GM19239 (cell line): ENCODE measurements around the gene PTPRR.

Experiments used
- DNase-seq: peaks from one replicate; pipeline ENCODE4 v3.0.0; 2011; ENCODE audit warnings: low spot score; ENCODE audit not compliant: insufficient read length
- FAIRE-seq: peaks from 2 replicates; lab custom pipeline; 2011; peaks lifted over from hg19 to GRCh38; lab: Jason Lieb, UNC

Gene PTPRR

DNA sequence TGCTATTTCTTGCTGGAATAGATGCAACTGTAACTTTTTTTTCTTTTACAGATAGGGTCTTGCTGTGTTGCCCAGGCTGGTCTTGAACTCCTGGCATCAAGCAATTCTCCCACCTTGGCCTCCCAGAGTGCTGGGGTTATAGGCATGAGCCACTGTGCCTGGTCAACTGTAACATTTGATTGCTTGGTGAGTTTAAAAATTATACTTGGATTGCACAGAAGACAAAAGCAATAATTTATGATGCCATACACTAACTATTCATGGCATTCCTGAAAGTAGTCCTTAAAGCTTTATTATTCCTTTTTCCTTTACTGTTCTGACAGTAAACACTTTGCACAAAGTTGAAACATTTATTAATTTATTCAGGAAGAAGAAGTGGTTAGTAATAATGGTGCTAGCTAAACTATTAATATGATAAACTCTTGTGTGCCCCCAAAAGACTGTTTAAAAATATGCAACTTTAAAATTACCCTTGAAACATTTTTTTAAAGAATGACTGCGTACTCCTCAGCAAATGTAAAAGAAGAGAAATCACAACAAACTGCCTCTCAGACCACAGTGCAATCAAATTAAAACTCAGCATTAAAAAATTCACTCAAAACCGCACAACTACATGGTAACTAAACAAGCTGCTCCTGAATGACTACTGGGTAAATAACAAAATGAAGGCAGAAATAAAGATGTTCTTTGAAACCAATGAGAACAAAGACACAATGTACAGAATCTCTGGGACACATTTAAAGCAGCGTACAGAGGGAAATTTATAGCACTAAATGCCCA is 291.6 kb downstream of the PTPRR start:
- no peak for FAIRE-seq
- no peak for DNase-seq

DNA sequence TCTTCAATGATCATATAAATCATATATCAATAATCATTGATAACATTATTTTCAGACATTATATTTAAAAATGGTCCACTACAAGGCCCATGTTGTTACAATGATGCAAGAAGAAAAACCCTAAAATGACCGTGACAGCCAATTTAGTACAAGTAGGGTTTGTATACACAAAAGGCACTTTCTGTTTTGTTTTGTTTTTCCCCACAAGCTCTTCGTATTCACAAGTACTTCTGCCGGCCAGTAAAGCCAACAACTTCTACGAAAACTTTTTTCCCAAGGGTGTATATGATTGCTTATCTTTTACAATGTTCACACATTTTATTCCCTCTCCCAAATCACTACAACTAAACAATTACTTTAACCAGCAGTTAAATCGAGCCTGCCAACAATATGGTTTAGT is 292.9 kb downstream of the PTPRR start:
- FAIRE-seq (no peak), DNase-seq (no peak)

DNA sequence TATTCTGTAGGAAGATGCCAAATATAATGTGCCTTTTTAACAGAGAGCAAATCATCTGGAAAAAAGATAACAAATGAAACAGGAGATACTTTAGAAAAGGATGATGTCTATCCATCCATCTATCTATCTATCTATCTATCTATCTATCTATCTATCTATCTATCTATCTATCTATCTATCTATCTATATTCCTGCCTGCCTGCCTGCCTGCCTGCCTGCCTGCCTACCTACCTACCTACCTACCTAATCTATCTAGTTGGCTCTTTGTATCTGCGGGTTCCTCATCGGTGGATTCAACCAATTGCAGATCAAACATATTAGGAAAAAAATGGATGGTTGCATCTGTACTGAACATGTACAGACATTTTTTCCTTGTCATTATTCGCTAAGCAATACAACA is 294.4 kb downstream of the PTPRR start:
- FAIRE-seq: no peak

DNA sequence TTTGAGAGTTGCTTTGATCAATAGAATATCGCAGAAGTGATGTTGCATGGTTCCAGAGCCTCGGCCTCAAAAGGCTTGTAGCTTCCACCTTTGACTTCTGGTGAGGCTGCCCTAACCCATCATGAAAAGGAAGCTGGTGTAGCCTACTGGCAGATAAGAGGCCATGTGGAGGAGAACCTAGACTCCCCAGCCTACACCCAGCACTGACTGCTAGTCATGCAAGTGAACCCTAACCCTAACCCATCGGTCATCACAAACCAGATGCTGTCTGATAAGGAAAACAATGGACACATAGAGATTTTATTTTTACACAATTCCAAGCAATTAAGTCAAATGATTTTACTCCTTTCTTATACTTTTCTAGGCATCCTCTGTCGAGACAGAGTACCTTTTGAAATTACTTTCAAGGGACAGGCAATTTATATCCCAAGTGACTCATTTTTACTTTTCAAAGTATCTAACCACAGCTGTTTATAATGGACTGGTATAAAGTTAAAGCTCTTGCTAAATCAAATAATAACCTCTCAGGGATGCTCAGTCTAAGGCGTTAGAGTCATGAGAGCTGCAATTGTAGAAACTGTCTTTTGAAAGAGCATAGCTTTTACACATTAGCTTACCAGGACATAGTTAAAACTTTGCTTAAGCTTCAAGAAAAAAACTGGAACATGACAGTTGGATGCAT is 300.9 kb downstream of the PTPRR start:
- FAIRE-seq (no peak), DNase-seq (no peak)

More for the DNA sequence above, 294.4 kb downstream of the PTPRR start:
- no peak for DNase-seq

DNA sequence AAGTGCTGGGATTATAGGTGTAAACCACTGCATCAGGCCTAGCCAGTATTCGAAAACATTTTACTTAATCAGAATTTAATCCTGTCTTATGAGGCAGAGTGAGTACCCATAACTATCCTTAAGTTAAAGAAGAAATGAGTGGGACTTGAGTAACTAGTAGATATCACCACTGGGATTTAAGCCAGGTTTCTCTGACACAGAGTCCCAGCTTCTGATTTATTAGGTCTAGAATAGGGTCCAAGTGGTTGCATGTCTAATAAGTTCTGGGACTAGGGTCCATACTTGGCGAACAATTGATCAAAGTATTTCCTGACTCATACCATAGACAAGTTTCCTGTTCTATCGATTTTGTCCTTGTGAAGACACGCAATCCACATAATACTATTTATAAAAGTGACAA is 302.2 kb downstream of the PTPRR start:
- FAIRE-seq (no peak), DNase-seq (no peak)

DNA sequence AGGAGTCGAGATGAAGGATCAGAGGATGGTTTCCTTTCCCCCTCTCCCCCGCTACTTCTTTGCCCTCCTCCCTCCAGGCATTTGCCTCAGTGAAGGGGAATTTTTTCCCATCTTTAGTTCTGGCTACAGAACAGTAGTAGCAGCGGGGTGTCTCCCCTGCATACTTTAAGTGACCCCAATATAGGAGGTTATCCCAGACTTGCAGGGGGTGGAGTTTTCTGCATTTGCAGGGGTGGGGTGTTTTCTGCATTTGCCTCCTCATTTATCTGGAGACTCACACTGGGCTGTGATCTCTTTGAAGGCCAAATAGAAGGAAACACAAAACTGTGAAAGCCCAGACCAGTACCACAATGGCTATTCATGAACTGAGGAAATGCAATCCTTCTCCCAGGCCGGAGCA is 303.1 kb downstream of the PTPRR start:
- FAIRE-seq (no peak), DNase-seq (no peak)

DNA sequence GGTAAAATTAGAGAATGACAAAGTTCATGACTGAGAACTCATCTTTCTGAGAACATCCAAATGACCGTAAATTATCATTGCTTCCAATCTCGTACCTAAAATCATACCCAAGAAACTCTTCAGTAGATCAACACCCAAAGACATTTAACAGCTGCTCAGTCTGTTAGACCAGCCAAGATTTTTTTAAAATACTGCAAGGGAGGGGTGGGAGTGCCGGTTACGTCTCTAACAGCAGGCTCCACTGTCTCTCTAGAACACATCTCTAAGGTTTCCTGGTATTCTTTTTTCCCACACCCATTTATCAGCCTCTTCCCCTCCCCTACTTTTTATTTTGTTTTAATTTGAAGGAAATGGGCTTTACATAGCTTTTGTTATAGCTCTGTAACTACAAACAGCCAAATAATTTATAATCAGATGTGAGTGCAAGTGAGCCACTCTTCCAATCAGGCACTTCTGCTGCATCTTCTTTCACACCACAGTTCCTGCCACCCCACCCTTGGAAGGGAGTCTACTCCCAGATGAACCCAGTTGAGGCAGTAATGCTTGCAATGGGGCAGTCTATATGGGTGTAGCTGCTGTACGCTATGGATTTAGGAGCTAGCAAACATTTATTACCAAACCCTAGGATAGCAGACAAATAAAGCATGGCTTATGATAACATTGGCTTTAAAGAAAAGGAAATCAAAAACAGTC is 305.2 kb downstream of the PTPRR start:
- no peak for FAIRE-seq
- DNase-seq: no peak

DNA sequence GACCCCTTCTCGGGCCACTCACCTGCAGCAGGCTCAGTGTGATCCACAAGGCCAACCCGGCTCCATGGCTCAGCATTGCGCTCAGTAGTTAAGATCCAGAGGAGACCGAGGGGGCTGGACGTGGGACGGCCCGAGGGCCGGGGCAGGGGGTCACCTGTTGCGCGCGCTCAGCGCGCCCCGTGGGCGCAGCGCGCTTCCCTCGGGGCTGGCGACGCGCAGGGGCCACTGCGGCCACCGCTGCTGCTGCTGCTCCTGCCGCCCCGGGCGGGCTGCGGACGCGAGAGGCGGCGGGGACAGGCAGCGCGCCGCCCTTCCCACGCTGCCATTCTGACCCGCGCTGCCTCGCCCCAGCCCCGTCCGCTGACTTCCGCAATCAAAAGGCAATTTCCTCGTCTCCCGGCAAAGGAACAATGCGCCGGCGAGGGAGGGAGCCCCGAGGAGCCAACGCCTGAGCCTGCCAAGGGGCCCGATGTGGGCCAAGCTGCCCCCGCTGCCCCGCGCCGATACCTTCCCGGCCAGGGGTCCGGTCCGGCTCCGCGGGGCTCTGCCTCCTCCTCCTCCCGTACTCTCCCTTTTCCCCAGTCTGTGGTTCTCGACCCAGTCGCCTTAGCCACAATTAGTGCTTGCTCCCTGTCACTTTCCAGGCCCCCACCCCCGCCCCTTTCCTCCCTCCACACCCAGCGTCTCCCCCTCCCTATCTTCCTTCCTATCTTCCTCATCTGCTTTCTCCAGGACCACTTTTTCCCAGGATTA is 310.6 kb downstream of the PTPRR start:
- DNase-seq: no peak

DNA sequence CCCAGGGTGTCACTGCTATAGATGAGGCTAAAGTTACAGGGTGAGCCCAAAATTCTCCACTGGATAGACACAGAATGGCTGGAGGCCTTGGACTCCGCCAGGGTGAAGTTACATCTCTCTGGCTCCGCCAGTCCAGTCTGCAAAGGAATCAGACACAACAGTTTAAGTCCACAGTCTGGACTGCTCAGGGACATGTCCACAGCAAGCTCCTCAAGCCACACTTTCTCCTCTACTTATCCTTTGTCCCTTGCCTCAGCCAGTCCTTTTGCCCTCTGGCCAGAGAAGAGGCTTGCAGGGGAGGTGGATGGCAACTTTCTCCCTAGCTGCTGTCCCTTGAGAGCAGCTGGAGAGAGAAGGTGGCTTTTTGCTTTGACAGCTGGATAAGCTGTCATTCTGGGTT is 311.3 kb downstream of the PTPRR start:
- DNase-seq (no peak), FAIRE-seq (no peak)

More for the DNA sequence above, 310.6 kb downstream of the PTPRR start:
- no peak for FAIRE-seq

DNA sequence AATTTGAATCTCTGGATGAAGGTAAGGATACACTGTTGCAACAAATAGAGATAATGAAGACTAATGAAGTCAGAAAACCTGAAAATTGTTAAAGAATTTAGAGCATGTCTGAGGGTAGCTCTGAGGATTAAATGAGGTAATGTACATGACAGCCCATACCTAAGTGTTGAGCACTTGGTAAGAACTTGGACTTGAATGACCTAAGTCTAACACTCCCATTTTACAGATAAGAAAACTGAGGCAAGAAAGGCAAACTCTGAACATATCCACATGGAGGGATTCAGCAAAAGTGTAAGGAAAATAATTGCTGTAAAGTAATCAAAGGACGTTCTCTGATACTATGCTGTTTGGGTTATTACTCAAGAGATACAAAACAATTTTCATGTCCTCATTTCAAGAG is 312.4 kb downstream of the PTPRR start:
- DNase-seq (no peak), FAIRE-seq (no peak)

DNA sequence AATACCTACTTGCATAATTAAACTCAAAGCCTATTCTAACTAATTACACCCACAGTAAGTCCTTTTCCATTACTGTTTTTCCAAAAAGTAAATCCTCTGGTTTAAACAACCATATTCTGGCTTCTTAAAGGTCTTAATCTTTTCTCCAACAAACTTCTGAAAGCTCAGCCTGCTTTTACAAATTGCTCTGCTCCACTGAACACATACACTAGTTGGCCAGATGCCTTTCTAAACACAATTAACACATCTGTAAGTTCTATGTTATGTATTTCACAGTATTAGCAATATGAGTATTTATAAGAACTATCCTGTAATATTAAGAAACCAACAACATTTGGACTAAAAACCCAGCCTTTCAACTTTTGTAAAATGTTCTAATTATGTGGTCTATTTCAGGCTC is 313.4 kb downstream of the PTPRR start:
- DNase-seq (no peak), FAIRE-seq (no peak)

DNA sequence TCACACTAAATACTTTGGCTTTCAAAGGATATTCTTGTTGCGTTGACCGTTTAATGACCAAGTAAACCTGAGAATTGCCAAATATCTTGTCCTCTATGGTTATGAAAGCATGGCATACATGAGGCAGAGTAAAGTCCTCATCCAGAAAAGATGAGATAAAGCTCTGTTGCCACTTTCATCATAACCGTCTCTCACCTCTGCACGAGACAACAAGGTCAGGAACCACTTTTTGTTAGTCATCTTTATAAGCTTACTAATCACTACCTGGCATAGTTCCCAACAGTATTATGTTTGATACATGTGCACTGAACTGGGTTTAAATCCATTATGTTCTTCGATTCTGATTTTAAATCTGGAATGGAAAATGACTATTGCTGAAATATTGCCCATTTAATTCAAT is 314.6 kb downstream of the PTPRR start:
- FAIRE-seq (no peak), DNase-seq (no peak)

DNA sequence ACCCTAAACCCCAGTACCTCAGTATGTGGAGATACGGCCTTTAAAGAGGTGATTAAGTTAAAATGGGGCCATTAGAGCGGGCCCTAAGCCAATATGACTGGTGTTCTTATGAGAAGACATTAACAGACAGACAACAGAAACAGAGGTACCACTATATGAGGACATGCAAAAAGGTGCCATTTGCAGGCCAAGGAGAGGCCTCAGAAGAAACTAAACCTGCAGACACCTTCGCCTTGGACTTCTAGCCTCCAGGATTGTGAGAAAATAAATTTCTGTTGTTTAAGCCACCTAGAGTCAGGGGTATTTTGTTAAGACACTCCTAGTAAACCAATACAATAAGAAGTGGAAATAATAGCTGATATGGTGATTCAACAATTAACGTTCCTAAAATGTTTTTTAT is 315.9 kb downstream of the PTPRR start:
- no peak for DNase-seq
- no peak for FAIRE-seq

DNA sequence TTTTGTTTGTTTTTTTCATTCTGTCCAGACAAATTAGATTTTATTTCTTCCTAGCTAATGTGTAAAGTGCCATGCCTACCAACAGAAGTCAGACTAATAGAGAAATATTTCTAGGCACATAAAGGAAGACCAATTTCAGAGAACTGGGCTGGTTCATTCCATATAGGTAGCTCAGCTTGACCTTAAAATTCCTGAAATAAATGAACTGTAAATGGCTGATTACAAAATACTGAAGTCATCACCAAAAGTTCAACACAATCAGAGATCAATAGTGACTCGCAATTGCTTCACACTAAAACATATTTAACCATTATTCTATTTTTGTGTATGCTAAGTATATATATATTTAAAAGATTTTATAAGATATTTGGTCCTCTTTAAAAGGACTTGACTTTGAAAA is 317.5 kb downstream of the PTPRR start:
- no peak for DNase-seq
- no peak for FAIRE-seq

DNA sequence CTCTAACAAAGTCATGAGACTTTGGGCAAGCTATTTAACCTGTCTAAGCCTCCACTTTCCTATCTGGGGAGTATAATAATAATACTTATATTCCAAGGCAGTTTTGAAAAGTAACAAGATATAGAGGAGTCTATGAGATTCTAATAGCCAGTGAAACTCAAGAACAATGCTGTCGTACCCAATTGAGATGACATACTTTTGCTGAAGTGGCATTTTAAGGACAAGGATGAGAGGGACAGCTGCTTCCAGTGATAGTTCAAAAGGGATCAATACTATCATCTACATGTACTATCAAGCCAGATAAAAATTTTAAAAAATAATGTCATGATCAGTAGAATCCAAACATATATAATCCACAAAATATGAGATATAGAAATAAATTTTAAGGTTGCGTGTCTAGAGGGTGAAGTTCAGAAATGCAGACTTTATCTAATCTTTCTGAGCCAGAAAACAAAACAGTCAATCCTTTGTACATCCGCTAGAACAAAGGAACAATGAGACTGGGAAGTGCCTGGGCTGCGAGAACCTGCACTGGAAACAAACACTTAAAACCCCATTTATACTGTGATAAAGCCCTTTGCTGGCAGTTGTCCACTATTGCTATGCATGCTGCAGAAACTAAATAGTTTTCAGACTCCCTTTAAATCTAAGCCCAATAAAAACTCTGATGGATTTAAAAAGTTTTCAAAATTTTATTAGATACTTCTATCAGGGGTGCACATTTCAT is 321.9 kb downstream of the PTPRR start:
- DNase-seq (no peak), FAIRE-seq (no peak)

DNA sequence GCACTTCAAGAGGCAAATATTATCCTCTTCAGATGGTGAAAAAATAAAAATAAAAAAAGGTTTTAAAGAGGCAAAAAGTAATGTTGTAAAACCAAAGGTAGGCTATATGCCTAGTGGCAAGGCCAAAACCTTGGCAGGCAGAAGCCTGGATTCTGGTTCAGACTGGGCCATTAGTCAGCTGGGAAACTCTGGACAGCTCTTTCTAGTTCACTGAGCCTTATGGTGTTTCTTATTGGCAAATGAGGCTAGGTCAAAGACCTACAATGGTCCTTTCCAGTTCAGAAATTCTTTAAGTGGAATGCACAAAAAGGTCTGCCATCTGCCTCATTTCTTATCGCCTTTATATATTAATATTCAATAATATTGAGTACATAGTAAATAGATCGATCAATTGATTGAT is 327.9 kb downstream of the PTPRR start:
- DNase-seq (no peak), FAIRE-seq (no peak)

DNA sequence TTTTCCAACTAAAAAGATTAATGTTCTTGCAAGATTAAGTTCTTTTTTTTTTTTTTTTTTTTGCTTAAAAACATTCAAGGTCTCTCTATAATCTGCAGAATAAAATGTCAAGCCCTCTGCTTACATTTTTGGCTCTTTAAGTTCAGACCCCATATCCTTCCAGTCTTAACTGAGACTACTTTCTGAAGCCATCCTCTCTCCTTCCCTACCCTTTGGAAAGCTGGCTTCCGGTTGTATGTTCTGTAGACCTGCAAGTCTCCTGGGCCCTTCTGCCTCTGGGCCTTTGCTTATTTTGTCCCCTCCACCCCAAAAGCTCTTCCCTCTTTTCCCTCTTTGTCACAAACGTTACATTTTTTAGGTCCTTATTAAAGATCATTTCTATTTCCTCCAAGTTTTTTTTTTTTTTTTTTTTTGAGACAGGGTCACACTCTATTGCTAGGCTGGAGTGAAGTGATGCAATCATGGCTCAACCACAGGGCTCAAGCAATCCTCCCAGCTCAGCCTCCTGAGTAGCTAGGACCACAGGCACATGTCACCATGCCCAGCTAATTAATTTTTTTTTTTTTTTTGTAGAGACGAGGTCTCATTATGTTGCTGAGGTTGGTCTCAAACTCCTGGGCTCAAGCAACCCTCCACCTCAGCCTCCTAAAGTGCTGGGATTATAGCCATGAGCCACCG is 329.9 kb downstream of the PTPRR start:
- DNase-seq: no peak
- FAIRE-seq: no peak

DNA sequence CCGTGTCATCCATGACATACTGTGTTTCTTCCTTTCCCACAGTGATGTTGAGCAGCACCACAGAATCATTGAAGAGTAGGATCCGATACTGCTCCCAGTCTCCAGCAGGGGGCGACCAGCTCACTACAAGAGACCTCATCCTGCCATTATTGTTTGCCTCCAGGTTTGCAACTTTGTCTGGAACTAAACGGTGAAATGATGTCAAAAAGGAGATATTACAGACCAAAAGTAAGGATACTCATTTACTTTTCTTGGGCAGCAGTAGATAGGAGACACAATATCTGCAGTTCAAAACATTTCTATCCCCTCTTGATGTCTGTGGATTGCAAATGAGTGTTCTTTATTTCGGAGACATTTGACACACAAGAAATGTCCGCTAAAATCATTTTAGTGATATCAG is 330.5 kb downstream of the PTPRR start:
- DNase-seq: peak; percentile 13
- peak; percentile 72 for FAIRE-seq
